ENCODE results near the gene TMEM123.

The TMEM123 gene

DNA sequence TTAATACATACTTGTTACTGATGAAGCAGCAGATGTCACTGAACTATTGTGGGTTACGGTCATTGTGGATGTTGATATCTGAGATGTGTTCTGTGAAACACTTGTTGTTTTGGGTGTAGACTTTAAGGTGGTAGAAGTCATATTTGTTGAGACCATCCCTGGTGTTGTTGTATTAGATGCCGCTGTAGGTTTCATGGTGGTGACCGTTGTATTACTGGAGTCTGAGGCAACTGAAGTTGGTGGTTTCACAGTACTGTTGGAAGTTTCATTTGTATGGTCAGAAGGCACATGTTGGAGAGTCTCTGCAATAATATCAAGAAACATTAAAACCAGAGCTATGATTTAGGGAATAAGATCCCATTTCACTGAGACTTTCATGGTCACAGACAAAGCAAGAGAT lies 50.7 kb downstream of the TMEM123 start:
- H4K20me1 ChIP-seq (ENCODE audit: insufficient read depth): no peaks in the 10 kb centered on the region
- no peaks in the 10 kb centered on the region for H3K27me3 ChIP-seq (ENCODE audit: insufficient read depth, low read depth)
- H3K4me3 ChIP-seq (IDR thresholded peaks at IDR 0.05; ENCODE audit: insufficient read depth, low read depth, low read length): no peak overlapping the region
- peaks cover 42% of the 10 kb centered on the region for H3K4me1 ChIP-seq (ENCODE audit: low read depth, poor library complexity, severe bottlenecking)
- H3K36me3 ChIP-seq (ENCODE audit: insufficient read depth): no peaks in the 10 kb centered on the region
- H3K27ac ChIP-seq: peak overlapping the region; percentile 49
- no peak overlapping the region for H2AFZ ChIP-seq (ENCODE audit: low read depth)
- H3K79me2 ChIP-seq (ENCODE audit: insufficient read depth, low read depth): peaks cover 5% of the 10 kb centered on the region; the same call in 1 of the 2 replicates
- H3K9ac ChIP-seq: no peak overlapping the region
- peak overlapping the region; percentile 21; the same call in 1 of the 2 replicates for H3K4me2 ChIP-seq
- TF ChIP-seq, protein P1, sequence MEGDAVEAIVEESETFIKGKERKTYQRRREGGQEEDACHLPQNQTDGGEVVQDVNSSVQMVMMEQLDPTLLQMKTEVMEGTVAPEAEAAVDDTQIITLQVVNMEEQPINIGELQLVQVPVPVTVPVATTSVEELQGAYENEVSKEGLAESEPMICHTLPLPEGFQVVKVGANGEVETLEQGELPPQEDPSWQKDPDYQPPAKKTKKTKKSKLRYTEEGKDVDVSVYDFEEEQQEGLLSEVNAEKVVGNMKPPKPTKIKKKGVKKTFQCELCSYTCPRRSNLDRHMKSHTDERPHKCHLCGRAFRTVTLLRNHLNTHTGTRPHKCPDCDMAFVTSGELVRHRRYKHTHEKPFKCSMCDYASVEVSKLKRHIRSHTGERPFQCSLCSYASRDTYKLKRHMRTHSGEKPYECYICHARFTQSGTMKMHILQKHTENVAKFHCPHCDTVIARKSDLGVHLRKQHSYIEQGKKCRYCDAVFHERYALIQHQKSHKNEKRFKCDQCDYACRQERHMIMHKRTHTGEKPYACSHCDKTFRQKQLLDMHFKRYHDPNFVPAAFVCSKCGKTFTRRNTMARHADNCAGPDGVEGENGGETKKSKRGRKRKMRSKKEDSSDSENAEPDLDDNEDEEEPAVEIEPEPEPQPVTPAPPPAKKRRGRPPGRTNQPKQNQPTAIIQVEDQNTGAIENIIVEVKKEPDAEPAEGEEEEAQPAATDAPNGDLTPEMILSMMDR (conservative IDR thresholded peaks at IDR 0.05; ENCODE audit: low read depth, low read length): no peak

DNA sequence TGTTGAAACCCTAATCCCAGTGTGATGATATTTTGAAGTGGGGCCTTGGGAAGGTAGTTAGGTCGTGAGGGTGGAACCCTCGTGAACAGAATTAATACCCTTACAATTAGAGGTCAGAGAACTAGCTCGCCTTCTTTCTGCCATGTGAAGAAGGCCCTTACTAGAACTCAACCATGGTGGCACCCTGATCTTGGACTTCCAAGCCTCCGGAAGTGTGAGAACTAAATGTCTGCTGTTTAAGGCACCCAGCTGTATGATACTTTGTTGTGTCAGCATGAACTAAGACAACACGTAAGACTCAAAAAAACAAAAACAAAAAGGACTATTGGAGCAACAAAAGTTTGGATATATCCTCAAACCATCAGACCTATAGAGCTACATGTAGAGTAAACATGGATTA lies 52.0 kb downstream of the TMEM123 start:
- Histone ChIP-seq H3K79me2 (ENCODE audit: insufficient read depth, low read depth) (peaks cover under 1% of the 10 kb centered on the region; the same call in 1 of the 2 replicates), H3K4me3 (IDR thresholded peaks at IDR 0.05; ENCODE audit: insufficient read depth, low read depth, low read length) (no peak overlapping the region), H3K9ac (no peak overlapping the region), H3K4me1 (ENCODE audit: low read depth, poor library complexity, severe bottlenecking) (peaks cover 45% of the 10 kb centered on the region), H3K27ac (no peak overlapping the region), H3K4me2 (no peak overlapping the region), H3K36me3 (ENCODE audit: insufficient read depth) (no peaks in the 10 kb centered on the region), H4K20me1 (ENCODE audit: insufficient read depth) (no peaks in the 10 kb centered on the region), H3K27me3 (ENCODE audit: insufficient read depth, low read depth) (no peaks in the 10 kb centered on the region), H2AFZ (ENCODE audit: low read depth) (no peak overlapping the region)
- TF ChIP-seq, protein P1 (conservative IDR thresholded peaks at IDR 0.05; ENCODE audit: low read depth, low read length): no peak

DNA sequence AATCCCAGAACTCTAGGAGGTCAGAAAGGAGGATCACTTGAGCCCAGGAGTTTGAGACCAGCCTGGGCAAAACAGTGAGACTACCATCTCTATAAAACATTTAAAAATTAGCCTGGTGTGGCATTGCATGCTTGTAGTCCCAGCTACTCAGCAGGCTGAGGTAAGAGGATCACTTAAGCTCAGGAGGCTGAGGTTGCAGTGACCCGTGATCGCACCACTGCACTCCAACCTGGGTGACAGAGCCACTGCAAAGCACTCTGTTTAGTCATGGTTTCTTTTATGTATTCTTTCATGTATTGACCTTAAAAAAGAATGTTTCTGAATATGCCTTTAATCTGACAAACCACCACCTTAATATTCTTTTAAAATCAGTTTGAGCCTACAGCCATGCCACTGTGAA lies 53.4 kb downstream of the TMEM123 start:
- Histone ChIP-seq H4K20me1 (ENCODE audit: insufficient read depth) (no peaks in the 10 kb centered on the region), H2AFZ (ENCODE audit: low read depth) (no peak overlapping the region), H3K36me3 (ENCODE audit: insufficient read depth) (no peaks in the 10 kb centered on the region), H3K4me1 (ENCODE audit: low read depth, poor library complexity, severe bottlenecking) (peaks cover 45% of the 10 kb centered on the region), H3K4me2 (no peak overlapping the region), H3K79me2 (ENCODE audit: insufficient read depth, low read depth) (no peaks in the 10 kb centered on the region), H3K27me3 (ENCODE audit: insufficient read depth, low read depth) (no peaks in the 10 kb centered on the region), H3K27ac (no peak overlapping the region), H3K9ac (no peak overlapping the region), H3K4me3 (IDR thresholded peaks at IDR 0.05; ENCODE audit: insufficient read depth, low read depth, low read length) (no peak overlapping the region)
- TF ChIP-seq, protein P1 (conservative IDR thresholded peaks at IDR 0.05; ENCODE audit: low read depth, low read length): no peak

DNA sequence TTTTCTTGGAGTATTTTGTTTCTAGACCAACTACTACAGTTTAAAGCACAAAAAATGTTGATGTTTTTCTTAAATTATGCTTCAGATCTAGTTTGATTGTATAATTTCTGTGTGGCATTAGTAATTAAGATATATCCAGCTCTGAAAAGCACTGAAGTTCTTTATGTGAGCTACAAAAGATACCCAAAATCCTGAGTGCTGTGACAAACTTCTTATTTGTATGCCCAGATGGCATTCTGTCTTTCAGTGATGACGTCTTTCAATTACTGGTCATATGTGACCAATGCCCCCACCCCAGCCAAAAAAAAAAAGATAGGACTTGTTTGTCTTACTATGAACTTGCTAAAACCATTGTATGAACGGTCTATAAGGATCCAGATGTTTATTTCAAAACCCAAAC lies 54.3 kb downstream of the TMEM123 start:
- H3K9ac ChIP-seq: no peak overlapping the region
- H3K27me3 ChIP-seq (ENCODE audit: insufficient read depth, low read depth): no peaks in the 10 kb centered on the region
- no peaks in the 10 kb centered on the region for H4K20me1 ChIP-seq (ENCODE audit: insufficient read depth)
- H3K4me1 ChIP-seq (ENCODE audit: low read depth, poor library complexity, severe bottlenecking): peaks cover 37% of the 10 kb centered on the region
- no peak overlapping the region for H3K4me2 ChIP-seq
- H3K27ac ChIP-seq: no peak overlapping the region
- H2AFZ ChIP-seq (ENCODE audit: low read depth): no peak overlapping the region
- no peak overlapping the region for H3K4me3 ChIP-seq (IDR thresholded peaks at IDR 0.05; ENCODE audit: insufficient read depth, low read depth, low read length)
- TF ChIP-seq, protein P1 (conservative IDR thresholded peaks at IDR 0.05; ENCODE audit: low read depth, low read length): no peak
- H3K36me3 ChIP-seq (ENCODE audit: insufficient read depth): no peaks in the 10 kb centered on the region
- no peaks in the 10 kb centered on the region for H3K79me2 ChIP-seq (ENCODE audit: insufficient read depth, low read depth)
